ENCODE measurements around the gene LPO.

- TF ChIP-seq TAF1 (IDR thresholded peaks at IDR 0.05; ENCODE audit: borderline replicate concordance, low read depth, low read length) (0 out of 2 replicates have a peak, but pooled peaks have one; percentile 16), POLR2A (IDR thresholded peaks at IDR 0.05; ENCODE audit: low read depth, low read length) (no peak)
These were observed 79.2 kb downstream of the LPO start for GRCh38 chr17:58317421-58318064.
